HepG2 (cell line): ENCODE measurements around the gene AFF1. TPM values are rescaled to one million over a fixed set of nuclear protein-coding genes. Genes with fewer than 3 reads are reported as not detected.

Source experiments
- ATAC-seq: fragments of 200-7000 bp; cut with Tn5 transposase; 3 replicates; pipeline ENCODE4 v1.9.1; 2020; ENCODE audit warnings: mild to moderate bottlenecking, moderate library complexity
- BruUV-seq: library from RNA; stranded (reverse); fragments of 400-500 nt; replicated peaks from 2 replicates; lab custom pipeline; 2021; lab: Mats Ljungman, UMichigan
- CTCF ChIA-PET: fragments of 300-600 bp; formaldehyde crosslinking; extraction: SDS; loops from one replicate; lab custom pipeline; 2021; ENCODE audit warnings: low total read pairs, inconsistent platforms, low intra/inter-chr PET ratio; lab: Yijun Ruan, JAX
- POLR2A ChIA-PET: fragments of 350-600 bp; sonication (Branson Sonifier 250); formaldehyde crosslinking; loops from one replicate; lab custom pipeline; 2020; ENCODE audit warnings: antibody characterized with exemption, inconsistent platforms; lab: Yijun Ruan, JAX
- DNase-seq: peaks from one replicate; pipeline ENCODE4 v3.0.0-alpha.2; 2015; ENCODE audit warnings: low spot score
- FAIRE-seq: peaks from 3 replicates; lab custom pipeline; 2011; peaks lifted over from hg19 to GRCh38; lab: Jason Lieb, UNC
- H2AFZ ChIP-seq: one replicate; pipeline ENCODE4 v1.6.1; 2011; ENCODE audit warnings: low read length, inconsistent platforms
- H3K27ac ChIP-seq: fragments of 300-600 bp; 3 replicates; pipeline ENCODE4 v1.8.0; 2011; ENCODE audit warnings: mixed run types, mild to moderate bottlenecking, mixed read lengths, low read length, inconsistent platforms; ENCODE audit not compliant: insufficient read depth; ENCODE audit errors: extremely low read length
- H3K27me3 ChIP-seq, 2 experiments: fragments of 200-600 bp in 1 of 2; 2 replicates in 1 of 2; 3 replicates in 1 of 2; pipeline versions ENCODE4 v1.6.0 to v1.8.0; 2011; ENCODE audit warnings: low read length in 2 of 2, mild to moderate bottlenecking in 2 of 2, moderate library complexity in 2 of 2, inconsistent platforms in 1 of 2; ENCODE audit not compliant: insufficient read depth in 2 of 2, control insufficient read depth in 1 of 2
- H3K36me3 ChIP-seq, 2 experiments: fragments of 200-600 bp in 1 of 2; replicated peaks in 1 of 2; 2 replicates in 1 of 2; 3 replicates in 1 of 2; pipeline versions ENCODE4 v1.5.1 to v1.8.0; 2011; ENCODE audit warnings: low read length in 2 of 2, inconsistent platforms in 1 of 2; ENCODE audit not compliant: insufficient read depth in 2 of 2, control insufficient read depth in 1 of 2
- H3K4me1 ChIP-seq: 2 replicates; pipeline ENCODE4 v1.5.1; 2012; ENCODE audit warnings: low read length, inconsistent platforms; ENCODE audit not compliant: insufficient read depth
- H3K4me2 ChIP-seq: 2 replicates; pipeline ENCODE4 v1.6.0; 2011; ENCODE audit warnings: low read depth, low read length, inconsistent platforms
- H3K4me3 ChIP-seq, 3 experiments: fragments of 200-600 bp in 1 of 3; sonication (generic), shearing (Covaris generic) in 1 of 3; replicated peaks in 1 of 3; 2 replicates each; pipeline ENCODE4 v1.5.1; 2011 to 2016; ENCODE audit warnings: low read length in 3 of 3, inconsistent platforms in 2 of 3, low read depth in 2 of 3, mild to moderate bottlenecking in 2 of 3, control low read depth in 1 of 3, mixed read lengths in 1 of 3; ENCODE audit not compliant: insufficient read depth in 1 of 3
- H3K79me2 ChIP-seq: one replicate; pipeline ENCODE4 v1.6.1; 2011; ENCODE audit warnings: low read length, inconsistent platforms; ENCODE audit not compliant: insufficient read depth
- H3K9ac ChIP-seq: 2 replicates; pipeline ENCODE4 v1.6.0; 2011; ENCODE audit warnings: mild to moderate bottlenecking, low read depth, low read length, inconsistent platforms; ENCODE audit not compliant: insufficient read depth
- H3K9me3 ChIP-seq: 2 replicates; pipeline ENCODE4 v1.5.1; 2012; ENCODE audit warnings: mild to moderate bottlenecking, low read length
- H4K20me1 ChIP-seq: 2 replicates; pipeline ENCODE4 v1.6.0; 2011; ENCODE audit warnings: inconsistent platforms, mild to moderate bottlenecking, low read length, moderate library complexity; ENCODE audit not compliant: insufficient read depth
- ELF1 ChIP-seq: sonication (generic); formaldehyde crosslinking; IDR thresholded peaks from 2 replicates; pipeline ENCODE4 v1.4.0; 2020; ENCODE audit warnings: missing genetic modification reagents
- FOXA1 ChIP-seq, 2 experiments: fragments of 450-650 bp in 1 of 2; sonication (generic) in 1 of 2; formaldehyde crosslinking in 1 of 2; IDR thresholded peaks; 2 replicates each; pipeline versions ENCODE4 v1.4.0 to v1.6.1; 2016 to 2020; ENCODE audit warnings: missing genetic modification reagents in 1 of 2
- HBP1 ChIP-seq: IDR thresholded peaks from 2 replicates; pipeline ENCODE4 v1.6.1; 2016; ENCODE audit warnings: low read depth, control low read depth
- HNF4A ChIP-seq: sonication (generic); formaldehyde crosslinking; IDR thresholded peaks from 2 replicates; pipeline ENCODE4 v1.4.0; 2020; ENCODE audit warnings: missing genetic modification reagents
- HNRNPH1 ChIP-seq: fragments of 200-400 bp; formaldehyde crosslinking; optimal IDR thresholded peaks from 2 replicates; pipeline ENCODE3; 2017; ENCODE audit warnings: mild to moderate bottlenecking, low read depth, low read length
- MAF1 ChIP-seq: sonication (generic); formaldehyde crosslinking; IDR thresholded peaks from 2 replicates; pipeline ENCODE4 v1.5.0; 2020; ENCODE audit warnings: missing genetic modification reagents, borderline replicate concordance
- MAFK ChIP-seq, 2 experiments: IDR thresholded peaks in 1 of 2; conservative IDR thresholded peaks in 1 of 2; 2 replicates each; pipeline ENCODE4 v1.6.1; 2011; ENCODE audit warnings: improper control_type of control experiment in 2 of 2, low read length in 2 of 2
- PHB2 ChIP-seq: fragments of 450-650 bp; IDR thresholded peaks from 2 replicates; pipeline ENCODE4 v1.6.1; 2018; ENCODE audit not compliant: partially characterized antibody
- POGZ ChIP-seq: sonication (generic); formaldehyde crosslinking; IDR thresholded peaks from 2 replicates; pipeline ENCODE4 v1.4.0; 2020; ENCODE audit warnings: mild to moderate bottlenecking, missing genetic modification reagents
- PPARG ChIP-seq: conservative IDR thresholded peaks from 2 replicates; pipeline ENCODE4 v1.6.1; 2016; ENCODE audit warnings: missing biosample characterization, missing genetic modification reagents
- SALL1 ChIP-seq: sonication (generic); formaldehyde crosslinking; IDR thresholded peaks from 2 replicates; pipeline ENCODE4 v1.8.0; 2022; ENCODE audit warnings: mild to moderate bottlenecking, missing genetic modification reagents
- THRA ChIP-seq: sonication (generic); formaldehyde crosslinking; IDR thresholded peaks from 2 replicates; pipeline ENCODE4 v1.4.0; 2020; ENCODE audit warnings: missing genetic modification reagents, borderline replicate concordance
- ZMYM3 ChIP-seq: sonication (generic); formaldehyde crosslinking; IDR thresholded peaks from 2 replicates; pipeline ENCODE4 v1.5.1; 2020; ENCODE audit warnings: mild to moderate bottlenecking, missing genetic modification reagents
- ZMYM4 ChIP-seq: sonication (generic); formaldehyde crosslinking; IDR thresholded peaks from 2 replicates; pipeline ENCODE4 v1.8.1; 2023; ENCODE audit warnings: mild to moderate bottlenecking, missing genetic modification reagents
- ZNF234 ChIP-seq: sonication (generic); formaldehyde crosslinking; conservative IDR thresholded peaks from 2 replicates; pipeline ENCODE4 v1.5.1; 2020; ENCODE audit warnings: mild to moderate bottlenecking, missing genetic modification reagents
- ZNF343 ChIP-seq: sonication (generic); formaldehyde crosslinking; IDR thresholded peaks from 2 replicates; pipeline ENCODE4 v1.4.0; 2020; ENCODE audit warnings: mild to moderate bottlenecking, missing genetic modification reagents
- ZNF432 ChIP-seq: sonication (generic); formaldehyde crosslinking; IDR thresholded peaks from 2 replicates; pipeline ENCODE4 v1.5.0; 2020; ENCODE audit warnings: missing genetic modification reagents, mild to moderate bottlenecking, borderline replicate concordance
- ZNF687 ChIP-seq: sonication (generic); formaldehyde crosslinking; IDR thresholded peaks from 2 replicates; pipeline ENCODE4 v1.5.1; 2020; ENCODE audit warnings: mild to moderate bottlenecking, missing genetic modification reagents, moderate library complexity
- WGBS: methylation state at CpG from one replicate; pipeline ENCODE4 v1.1.6; 2017; ENCODE audit warnings: low lambda C conversion rate; 5-methylcytosine and 5-hydroxymethylcytosine counted together
- in situ Hi-C: cut with HindIII; loops from 2 replicates; pipeline ENCODE4 v1.10.0; 2017; ENCODE audit warnings: low pct_unique_long_range_greater_than_20kb; ENCODE audit not compliant: extremely low pct_ligation_motif_present
- intact Hi-C: fragments of 100-400 bp; cut with micrococcal nuclease; formaldehyde crosslinking; loops from one replicate; pipeline ENCODE4 v1.10.0; 2022; ENCODE audit not compliant: unreplicated experiment
- polyA plus RNA-seq, 8 experiments: library from polyadenylated mRNA; depleted of rRNA in 3 of 8; stranded (reverse) in 7 of 8; unstranded in 1 of 8; fragments of >200 nt; fragmentation: Illumina TruSeq in 4 of 8; extraction: Trizol in 4 of 8; gene quantifications; 2 replicates each; pipeline versions ENCODE4 v1.2.1 to v1.2.3, GENCODE V29; 2011 to 2016; ENCODE audit warnings: low read depth in 4 of 8, missing spikeins in 1 of 8, mixed read lengths in 1 of 8; ENCODE audit not compliant: insufficient read depth in 1 of 8
- total RNA-seq, 5 experiments: library from RNA; depleted of rRNA; stranded (reverse); fragments of >200 nt; fragmentation: Illumina TruSeq; extraction: Trizol; gene quantifications; 2 replicates each; pipeline ENCODE4 v1.2.3, GENCODE V29; 2016; ENCODE audit warnings: low read depth in 1 of 5

The AFF1 gene
- total and polyA plus RNA-seq, 2 of the 13 experiments (the other 11 are each of a cell fraction or from before 2014, with no cell fraction given), result 15.5 to 15.9 TPM

GRCh38 chr4:87120411-87121162, 185.8 kb downstream of the AFF1 start:
- Histone ChIP-seq H3K27me3 (no peaks in the 10 kb centered on the region), H3K4me3 (no peak overlapping the region), H3K9me3 (no peaks in the 10 kb centered on the region), H2AFZ (no peak overlapping the region), H3K9ac (no peak overlapping the region), H3K79me2 (peaks cover 3% of the 10 kb centered on the region), H3K27ac (no peak overlapping the region), H3K4me1 (peaks cover 34% of the 10 kb centered on the region), H3K36me3 (peaks cover 13 to 72% of the 10 kb centered on the region in 2 experiments), H3K4me2 (no peak overlapping the region), H4K20me1 (no peaks in the 10 kb centered on the region)
- in situ Hi-C loops (no loop called here), intact Hi-C loops (no loop called here)
- ChIA-PET POLR2A (no interaction called here), CTCF (no interaction called here)
- peak; percentile 78 for ATAC-seq
- peak; percentile 47 for DNase-seq
- BruUV-seq, result no TSS peak
- 84% methylated on average over 18 of the region's 18 CpGs for WGBS
- peak; percentile 18 for FAIRE-seq
- TF ChIP-seq FOXA1 (IDR thresholded peaks at IDR 0.05), result no peak
- TF ChIP-seq FOXA1 (CRISPR knock-in tag; IDR thresholded peaks at IDR 0.05), result no peak
- TF ChIP-seq ZMYM4 (CRISPR knock-in tag), result peak; percentile 72
- no peak for TF ChIP-seq PHB2
- TF ChIP-seq ZMYM3 (CRISPR knock-in tag), result no peak
- TF ChIP-seq PPARG, result no peak
- TF ChIP-seq THRA (CRISPR knock-in tag), result no peak
- TF ChIP-seq ELF1 (CRISPR knock-in tag), result no peak
- TF ChIP-seq ZNF432 (CRISPR knock-in tag), result no peak
- no peak for TF ChIP-seq MAF1 (CRISPR knock-in tag)
- TF ChIP-seq SALL1, result peak; percentile 15; the same call in 1 of the 2 replicates
- no peak for TF ChIP-seq MAFK (conservative IDR thresholded peaks at IDR 0.05 in 1 of 2, IDR thresholded peaks at IDR 0.05 in 1 of 2; ENCODE audit: low read length in 2 of 2)
- peak; percentile 52 for TF ChIP-seq ZNF687 (CRISPR knock-in tag)
- peak; percentile 14; the same call in 1 of the 2 replicates for TF ChIP-seq HNF4A
- TF ChIP-seq ZNF343, result no peak
- no peak for TF ChIP-seq HBP1 (CRISPR knock-in tag)
- TF ChIP-seq POGZ (CRISPR knock-in tag), result 0 out of 2 replicates have a peak, but pooled peaks have one; percentile 25
- no peak for TF ChIP-seq ZNF234 (CRISPR knock-in tag)
- no peak for TF ChIP-seq HNRNPH1
